Amniotic stem cell (primary cell): ENCODE data around the gene STAG3.
A peak's percentile ranks its signal among the peaks of the same experiment; 100 is the strongest.
"Not testable (repeated sequence)": the region's sequence is repeated elsewhere in the genome, so short reads cannot be mapped to it uniquely, and the experiment has no call there.

Source experiments
- DNase-seq: peaks from one replicate; lab custom pipeline; 2025; lab: John Stamatoyannopoulos, UW

The STAG3 gene, protein sequence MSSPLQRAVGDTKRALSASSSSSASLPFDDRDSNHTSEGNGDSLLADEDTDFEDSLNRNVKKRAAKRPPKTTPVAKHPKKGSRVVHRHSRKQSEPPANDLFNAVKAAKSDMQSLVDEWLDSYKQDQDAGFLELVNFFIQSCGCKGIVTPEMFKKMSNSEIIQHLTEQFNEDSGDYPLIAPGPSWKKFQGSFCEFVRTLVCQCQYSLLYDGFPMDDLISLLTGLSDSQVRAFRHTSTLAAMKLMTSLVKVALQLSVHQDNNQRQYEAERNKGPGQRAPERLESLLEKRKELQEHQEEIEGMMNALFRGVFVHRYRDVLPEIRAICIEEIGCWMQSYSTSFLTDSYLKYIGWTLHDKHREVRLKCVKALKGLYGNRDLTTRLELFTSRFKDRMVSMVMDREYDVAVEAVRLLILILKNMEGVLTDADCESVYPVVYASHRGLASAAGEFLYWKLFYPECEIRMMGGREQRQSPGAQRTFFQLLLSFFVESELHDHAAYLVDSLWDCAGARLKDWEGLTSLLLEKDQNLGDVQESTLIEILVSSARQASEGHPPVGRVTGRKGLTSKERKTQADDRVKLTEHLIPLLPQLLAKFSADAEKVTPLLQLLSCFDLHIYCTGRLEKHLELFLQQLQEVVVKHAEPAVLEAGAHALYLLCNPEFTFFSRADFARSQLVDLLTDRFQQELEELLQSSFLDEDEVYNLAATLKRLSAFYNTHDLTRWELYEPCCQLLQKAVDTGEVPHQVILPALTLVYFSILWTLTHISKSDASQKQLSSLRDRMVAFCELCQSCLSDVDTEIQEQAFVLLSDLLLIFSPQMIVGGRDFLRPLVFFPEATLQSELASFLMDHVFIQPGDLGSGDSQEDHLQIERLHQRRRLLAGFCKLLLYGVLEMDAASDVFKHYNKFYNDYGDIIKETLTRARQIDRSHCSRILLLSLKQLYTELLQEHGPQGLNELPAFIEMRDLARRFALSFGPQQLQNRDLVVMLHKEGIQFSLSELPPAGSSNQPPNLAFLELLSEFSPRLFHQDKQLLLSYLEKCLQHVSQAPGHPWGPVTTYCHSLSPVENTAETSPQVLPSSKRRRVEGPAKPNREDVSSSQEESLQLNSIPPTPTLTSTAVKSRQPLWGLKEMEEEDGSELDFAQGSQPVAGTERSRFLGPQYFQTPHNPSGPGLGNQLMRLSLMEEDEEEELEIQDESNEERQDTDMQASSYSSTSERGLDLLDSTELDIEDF

DNA sequence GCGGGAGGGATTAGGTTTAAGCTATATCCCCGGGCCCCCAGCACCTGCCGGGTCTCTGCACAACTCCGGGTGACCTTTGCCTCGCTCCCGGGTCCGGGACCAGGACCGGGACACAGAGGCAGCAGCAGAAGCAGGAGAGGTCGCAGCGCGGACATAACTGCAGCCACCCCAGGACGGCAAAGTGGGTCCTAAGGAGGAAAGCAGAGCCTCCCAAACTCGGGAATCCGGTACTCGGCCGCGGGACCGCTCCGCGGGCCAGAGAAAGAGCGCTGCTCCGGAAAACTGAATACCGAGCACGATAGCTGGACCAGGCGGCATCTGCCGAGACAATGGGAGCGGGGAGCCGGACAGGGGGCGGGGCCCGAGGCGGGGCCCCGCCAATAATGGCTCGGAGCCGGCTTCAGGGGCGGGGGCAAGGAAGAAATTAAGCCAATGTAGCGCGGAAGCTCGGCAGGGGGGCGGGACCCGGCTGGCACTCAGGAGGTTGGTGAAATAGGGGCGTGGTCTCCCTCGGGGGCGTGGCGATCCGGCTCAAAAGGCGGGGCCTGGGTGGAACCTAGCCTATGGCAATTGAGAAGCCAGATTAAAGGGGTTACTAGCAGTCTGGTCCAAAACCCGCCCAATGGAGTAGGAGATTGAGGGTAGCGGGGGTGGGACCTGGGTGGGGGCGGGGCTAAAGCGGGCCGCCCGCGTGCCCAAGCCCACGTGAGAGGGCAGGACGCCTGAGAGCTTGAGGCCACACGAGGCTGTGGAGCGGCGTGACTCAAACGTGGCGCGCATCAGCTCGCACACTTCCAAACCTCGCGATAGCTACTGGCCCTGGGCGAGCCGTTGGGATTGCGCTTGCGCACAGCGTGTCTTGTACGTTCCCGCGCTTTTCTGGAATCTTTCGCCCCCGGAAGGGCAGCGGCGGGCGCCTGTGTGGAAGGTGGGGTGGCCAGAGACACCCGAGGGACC lies at the start of gene STAG3, which contains the start of gene GPC2:
STAG3 (plus strand) TSS at position 874 of the 957 bp plus-strand sequence. CDS start 2,639 bp downstream, outside the sequence.
GPC2 (minus strand) TSS at position 337 of the 957 bp plus-strand sequence; CDS start at position 155, 182 bp downstream.
- peak; percentile 92 for DNase-seq

DNA sequence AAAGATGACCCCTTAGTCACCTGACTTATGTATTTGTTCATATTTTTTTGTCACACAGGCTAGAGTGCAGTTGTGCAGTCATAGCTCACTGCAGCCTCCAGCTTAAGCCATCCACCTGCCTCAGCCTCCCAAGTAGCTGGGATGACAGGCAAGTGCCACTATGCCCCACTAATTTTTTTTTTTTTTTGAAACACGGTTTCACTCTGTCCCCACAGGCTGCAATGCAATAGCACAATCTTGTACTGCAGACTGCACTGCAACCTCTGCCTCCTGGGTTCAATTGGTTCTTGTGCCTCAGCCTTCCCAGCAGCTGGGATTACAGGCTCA lies 49.1 kb upstream of the STAG3 start:
- DNase-seq = no peak

DNA sequence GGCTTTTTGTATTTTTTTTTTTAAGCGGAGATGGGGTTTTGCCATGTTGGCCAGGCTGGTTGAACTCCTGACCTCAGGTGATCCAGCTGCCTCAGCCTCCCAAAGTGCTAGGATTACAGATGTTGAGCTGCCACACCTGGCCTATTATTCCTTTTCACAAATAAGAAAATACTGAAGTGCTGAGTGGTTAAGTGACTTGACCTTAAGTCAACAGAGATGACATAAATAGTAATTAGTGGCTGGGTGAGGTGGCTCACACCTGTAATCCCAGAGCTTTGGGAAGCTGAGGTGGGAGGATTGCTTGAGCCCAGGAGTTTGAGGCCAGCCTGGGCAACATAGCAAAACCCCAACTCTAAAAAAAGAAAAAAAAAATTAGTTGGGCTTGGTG lies 47.5 kb upstream of the STAG3 start:
- DNase-seq = not testable (repeated sequence)

DNA sequence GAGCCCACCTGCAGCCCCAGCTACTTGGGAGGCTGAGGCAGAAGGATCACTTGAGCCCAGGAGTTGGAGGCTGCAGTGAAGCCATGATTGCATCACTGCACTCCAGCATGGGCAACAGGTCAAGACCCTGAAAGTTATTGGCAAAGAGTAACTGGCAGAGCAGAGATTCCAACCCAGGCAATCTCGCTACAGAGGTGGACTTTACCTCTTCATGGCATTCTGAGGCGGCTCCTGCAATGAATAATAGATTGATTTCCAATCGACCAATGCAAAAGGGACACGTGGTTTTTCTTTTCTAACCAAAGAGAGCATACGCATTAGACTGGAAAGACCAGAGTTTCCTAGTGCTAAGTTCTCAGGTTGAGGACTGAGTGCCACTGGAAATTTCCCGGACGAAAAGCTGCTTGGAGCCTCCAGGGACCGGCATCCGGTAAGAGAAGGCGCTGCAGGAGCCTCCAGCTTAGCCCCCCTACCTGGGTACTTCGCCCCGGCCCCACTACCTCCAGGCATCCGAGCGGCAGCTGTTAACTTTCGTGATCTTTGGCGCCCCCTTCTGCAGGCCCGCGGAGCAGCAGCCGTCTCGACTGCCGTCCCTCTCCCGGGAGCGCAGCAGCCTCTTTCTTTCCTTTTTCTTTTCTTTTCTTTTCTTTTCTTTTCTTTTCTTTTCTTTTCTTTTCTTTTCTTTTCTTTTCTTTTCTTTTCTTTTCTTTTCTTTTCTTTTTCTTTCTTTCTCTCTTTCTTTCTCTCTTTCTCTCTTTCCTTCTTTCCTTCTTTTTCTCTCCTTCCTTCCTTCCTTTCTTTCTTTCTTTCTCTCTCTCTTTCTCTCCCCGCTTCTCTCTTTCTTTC lies 46.9 kb upstream of the STAG3 start:
- peak; percentile 9 for DNase-seq

DNA sequence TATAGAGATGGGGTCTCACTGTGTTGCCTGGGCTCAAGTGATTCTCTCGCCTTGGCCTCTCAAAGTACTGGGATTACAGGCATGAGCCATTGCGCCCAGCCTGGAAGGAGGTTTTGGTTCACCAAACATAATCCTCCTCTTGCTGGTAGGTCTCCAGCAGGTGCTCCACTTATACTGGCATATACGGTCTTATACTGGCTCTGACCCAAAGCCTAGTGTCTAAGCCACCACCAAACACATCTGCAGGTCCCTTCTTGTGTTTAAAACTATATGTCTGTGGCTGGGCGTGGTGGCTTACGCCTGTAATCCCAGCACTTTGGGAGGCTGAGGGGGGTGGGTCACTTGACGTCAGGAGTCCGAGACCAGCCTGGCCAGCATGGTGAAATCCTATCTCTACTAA lies 45.6 kb upstream of the STAG3 start:
- no peak for DNase-seq

DNA sequence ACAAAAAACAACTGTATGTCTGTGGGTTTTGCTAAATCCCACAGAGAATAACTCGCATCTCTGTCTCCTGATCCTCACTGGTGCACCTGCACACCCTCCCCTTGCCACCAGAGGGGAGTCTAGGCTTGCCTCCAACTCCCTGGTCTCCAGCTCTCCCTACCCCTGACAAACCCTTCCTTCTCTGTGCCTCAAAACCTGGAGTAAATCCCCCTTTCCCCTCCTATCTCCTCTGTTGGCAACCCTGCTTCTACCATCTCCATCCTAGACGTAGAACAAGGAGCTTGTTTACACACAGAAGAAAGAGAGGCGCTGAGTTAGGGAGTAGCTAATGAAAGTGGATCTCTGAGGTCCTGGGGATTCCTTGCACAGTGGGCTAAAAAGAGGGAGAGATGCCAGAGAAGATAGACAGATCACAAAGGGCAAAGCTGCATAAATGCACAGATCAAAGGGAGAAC lies 45.0 kb upstream of the STAG3 start:
- DNase-seq = peak; percentile 39

DNA sequence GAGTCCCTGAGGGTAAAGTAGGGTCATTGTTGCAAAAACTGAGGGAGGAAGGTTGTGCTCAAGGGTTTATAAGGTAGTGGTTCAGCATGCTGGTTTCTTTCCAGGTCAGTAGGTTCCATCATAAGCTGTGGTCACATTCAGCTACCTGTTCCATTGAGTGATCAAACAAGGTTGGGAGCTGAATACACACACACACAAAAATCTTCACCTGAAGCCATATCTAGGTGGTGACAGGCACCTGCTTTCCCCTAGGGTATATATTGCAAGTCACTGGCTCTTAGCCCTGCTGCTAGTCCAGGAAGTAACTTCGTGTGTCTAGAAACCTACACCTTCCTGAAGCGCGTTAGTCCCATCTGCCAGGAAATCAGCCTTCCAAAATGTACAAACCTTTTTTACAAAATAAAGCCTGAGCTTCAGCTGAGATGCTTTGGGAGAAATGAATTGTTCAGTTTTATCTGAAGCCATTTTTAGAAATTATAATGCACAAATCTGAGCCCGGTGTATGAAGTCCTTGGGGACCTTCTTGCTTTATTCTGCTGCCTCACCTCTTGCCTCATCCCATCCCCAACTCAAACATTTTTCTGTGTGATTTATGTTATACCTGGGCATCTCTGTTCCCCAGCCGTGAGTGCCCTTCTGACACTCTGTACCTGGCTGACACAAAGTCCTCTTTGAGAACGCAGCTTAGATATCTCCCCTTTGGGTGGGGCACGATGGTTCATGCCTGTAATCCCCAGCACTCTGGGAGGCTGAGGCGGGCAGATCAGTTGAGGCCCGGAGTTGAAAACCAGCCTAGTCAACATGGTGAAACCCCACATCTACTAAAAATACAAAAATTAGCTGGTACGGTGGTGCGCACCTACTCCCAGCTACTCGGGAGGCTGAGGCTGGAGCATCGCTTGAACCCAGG lies 39.6 kb upstream of the STAG3 start:
- DNase-seq = no peak

DNA sequence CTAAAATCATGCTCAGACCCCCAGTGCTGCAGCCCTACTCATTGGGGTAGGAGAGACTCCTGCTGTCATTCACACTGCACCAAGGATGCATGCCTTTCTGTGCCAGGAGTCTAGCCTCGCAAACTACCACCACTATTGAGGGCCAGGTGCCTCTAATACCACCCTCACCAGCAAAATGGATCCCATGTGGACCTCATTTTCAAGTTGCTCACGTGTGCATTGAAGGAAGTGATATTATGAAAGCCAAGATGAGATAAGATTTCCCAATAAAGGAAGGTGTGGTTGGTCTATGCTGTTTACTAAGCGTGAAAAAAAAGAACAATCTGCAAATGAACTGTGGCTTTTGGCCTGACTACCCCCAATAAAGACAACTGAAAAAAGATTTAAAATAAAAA lies 36.2 kb upstream of the STAG3 start:
- no peak for DNase-seq

DNA sequence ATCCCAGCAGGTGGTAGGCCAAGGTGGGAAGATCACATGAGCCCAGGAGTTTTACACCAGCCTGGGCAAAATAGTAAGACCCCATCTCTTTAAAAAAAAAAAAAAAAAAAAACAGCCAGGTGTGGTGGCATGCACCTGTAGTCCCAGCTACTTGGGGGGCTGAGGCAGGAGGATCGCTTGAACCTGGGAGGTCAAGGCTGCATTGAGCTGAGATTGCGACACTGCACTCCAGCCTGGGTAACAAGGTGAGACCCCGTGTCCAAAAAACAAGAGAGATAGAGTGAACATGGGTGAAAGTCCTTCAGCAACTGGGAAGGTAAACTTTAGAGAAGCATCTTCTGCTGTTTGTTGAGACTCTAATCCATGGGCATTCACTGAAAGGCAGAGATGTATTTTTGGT lies 35.3 kb upstream of the STAG3 start:
- DNase-seq = no peak

DNA sequence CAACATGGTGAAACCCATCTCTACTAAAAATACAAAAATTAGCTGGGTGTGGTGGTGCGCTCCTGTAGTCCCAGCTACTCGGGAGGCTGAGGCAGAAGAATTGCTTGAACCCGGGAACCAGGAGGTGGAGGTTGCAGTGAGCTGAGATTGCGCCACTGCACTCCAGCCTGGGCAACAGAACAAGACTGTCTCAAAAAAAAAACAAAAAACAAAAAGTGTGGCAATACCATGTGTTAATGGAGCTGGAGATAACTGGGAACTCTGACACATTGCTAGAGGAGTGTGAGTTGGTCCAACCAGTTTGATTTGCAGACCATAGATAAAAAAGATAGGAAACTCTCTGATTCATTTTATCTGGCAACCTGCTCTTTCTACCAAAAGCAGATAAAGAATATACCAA lies 31.4 kb upstream of the STAG3 start:
- not testable (repeated sequence) for DNase-seq

DNA sequence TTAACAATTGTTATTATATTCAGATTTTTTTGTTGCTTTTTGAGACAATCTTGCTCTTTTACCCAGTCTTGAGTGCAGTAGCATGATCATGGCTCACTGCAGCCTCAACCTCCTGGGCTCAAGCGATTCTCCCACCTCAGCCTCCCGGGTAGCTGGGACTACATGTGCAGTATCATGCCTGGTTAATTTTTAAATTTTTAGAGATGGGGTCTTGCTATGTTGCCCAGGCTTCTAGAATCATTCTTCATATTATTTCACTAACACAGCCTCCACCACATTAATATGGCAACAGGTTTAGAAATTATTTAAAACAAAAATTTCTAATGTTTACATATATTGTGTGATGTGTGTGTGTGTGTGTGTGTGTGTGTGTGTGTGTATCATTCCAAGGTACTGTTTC lies 30.4 kb upstream of the STAG3 start:
- DNase-seq = no peak

DNA sequence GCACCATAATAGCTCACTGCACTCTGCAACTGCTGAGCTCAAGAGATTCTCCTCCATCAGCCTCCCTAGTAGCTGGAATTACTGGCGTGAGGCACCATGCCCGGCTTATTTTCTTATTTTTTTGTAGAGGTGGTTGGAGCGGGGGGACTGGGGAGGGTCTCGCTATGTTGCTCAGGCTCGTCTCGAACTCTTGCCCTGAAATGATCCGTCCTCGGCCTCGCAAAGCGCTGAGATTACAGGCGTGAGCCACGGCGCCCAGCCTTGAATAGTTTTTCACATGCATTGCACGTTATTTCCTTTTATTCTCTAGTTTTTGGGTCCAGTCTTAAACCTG lies 29.5 kb upstream of the STAG3 start:
- DNase-seq = no peak

DNA sequence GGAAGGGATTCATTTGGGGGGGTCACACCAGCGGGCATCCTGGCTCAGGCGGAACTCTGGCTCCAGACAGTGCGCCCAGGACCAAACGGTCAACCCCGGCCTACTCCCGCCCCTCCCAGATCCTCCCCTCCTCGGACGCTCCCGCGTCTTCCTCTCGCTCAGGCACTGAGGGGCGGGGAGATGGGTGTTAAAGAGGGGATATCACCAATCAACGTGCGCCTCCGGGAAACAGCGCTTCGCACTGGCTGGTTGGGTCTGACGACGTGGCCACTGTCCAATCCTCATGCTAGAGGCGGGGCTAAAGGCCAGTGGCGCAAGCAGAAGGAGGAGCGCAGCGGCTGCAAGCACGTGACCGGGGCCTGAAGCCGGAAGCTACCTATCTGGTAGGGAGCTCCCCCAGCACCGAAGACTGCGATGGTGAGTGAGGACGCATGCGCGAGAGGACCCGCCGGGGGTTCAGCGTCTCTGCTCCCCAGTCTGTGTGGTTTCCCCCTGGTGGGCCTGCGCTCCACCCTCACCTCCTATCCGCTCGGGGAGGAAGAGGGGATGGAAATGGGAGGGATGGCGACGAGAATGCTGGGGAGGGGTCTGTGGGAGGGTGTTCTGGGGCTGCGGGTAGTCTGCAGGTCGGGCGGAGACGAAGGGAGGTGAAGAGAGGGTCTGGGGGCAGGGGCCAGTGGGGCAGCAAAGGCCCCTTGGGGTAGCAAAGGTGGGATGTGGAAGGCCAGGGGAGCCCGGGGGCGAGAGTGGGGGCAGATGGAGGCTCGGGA lies 29.0 kb upstream of the STAG3 start, which contains the start of gene LAMTOR4:
LAMTOR4 (plus strand) TSS at position 360 of the 770 bp plus-strand sequence; CDS start at position 415, 55 bp downstream.
- DNase-seq = peak; percentile 97

DNA sequence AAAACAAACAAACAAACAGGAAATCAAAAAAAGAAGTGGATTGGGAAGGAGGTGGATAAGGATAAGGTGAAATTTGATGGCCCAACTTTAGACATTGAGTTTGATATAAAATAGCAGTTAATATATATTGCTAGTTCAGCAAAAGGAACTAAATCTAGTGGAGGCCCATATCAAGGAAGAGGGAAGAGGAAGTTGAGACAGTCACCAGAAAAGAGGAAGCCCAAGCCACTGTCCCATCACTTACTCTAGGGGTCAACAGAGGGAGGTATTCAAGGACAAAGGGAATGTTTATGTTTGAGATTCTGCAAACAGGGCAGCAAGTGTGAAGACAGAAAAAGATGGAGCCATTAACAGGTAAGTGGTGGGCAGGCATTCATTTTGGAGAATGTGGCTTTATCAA lies 25.3 kb upstream of the STAG3 start:
- DNase-seq = no peak

DNA sequence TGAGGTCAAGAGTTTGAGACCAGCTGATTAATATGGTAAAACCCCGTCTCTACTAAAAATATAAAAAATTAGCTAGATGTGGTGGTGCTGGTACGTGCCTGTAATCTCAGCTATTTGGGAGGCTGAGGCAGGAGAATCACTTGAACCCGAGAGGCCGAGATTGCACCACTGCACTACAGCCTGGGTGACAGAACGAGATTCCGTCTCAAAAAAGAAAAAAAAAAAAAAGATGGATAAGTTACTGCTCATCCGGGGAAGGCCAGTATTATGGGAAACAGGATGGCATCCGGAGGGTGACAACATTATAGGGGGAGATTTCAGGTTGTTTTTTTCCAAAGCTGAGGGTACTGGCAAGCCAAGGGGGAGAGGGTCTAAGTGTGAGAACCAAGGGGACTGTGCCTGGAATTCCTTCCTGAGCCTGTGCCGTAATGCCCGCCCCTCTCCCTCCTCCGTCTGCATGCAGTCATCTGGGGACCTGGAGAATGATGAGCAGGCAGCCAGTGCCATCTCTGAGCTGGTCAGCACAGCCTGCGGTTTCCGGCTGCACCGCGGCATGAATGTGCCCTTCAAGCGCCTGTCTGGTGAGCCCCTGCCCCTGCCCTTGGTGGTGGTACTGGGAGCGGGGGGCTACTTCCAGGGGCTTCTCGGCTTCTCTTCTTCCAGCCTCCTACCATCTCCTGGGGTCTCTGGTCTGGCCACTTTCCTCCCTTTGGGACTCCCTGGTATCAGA lies 24.6 kb upstream of the STAG3 start:
- no peak for DNase-seq

DNA sequence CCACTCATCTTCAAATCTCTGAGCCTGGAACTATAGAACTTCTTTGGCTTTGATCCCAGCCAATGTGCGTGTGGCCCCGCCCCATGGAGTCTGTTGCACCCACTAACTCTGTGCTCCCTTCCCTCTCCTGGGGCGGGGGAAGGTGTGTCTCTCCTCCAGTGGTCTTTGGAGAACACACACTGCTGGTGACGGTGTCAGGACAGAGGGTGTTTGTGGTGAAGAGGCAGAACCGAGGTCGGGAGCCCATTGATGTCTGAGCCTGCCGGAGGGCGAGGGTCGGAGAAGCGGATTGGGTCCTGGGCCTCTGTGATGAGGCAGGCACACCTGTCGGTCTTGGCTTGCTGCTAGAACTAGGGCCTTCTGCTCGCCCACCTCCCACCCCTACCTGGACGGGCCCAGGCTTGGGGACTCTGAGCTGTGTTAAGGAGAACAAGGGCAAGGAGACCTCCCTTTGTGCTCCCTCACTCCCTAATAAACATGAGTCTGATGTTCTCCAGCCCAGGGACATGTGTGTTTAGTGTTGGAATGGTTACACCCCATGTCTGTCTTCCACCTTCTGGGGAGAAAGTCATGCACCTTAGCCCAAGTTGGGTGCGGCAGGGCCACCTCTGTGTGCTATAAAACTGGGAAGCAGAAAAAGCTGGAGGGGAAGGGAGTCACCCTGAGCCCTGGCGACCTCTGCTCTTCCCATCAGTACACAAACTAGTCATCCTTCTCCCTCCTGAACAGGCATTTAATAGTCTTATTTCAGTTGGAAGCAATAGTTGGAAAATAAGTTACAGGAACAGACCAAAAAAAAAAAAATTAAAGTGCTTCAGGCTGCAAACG lies 23.8 kb upstream of the STAG3 start:
- DNase-seq = no peak
